Caco-2 (cell line): ENCODE results near the gene KCNJ12. TPM values are rescaled to one million over a fixed set of nuclear protein-coding genes. Genes with fewer than 3 reads are reported as not detected.

ENCODE experiments used
- BruUV-seq: library from RNA; stranded (reverse); fragments of 400-500 nt; replicated peaks from 2 replicates; lab custom pipeline; 2021; lab: Mats Ljungman, UMichigan
- CTCF ChIA-PET: fragments of 300-600 bp; sonication (Branson Sonifier 250); formaldehyde crosslinking; loops from one replicate; lab custom pipeline; 2022; ENCODE audit warnings: antibody characterized with exemption; lab: Charles Lee
- POLR2A ChIA-PET: fragments of 300-600 bp; sonication (Branson Sonifier 250); formaldehyde crosslinking; loops from one replicate; lab custom pipeline; 2022; ENCODE audit warnings: antibody characterized with exemption; lab: Charles Lee
- DNase-seq, 2 experiments: peaks; one replicate each; pipeline versions ENCODE4 v3.0.0 to v3.0.0-alpha.2; 2020 to 2022
- H3K27me3 ChIP-seq: replicated peaks from 2 replicates; pipeline ENCODE4 v1.6.0; 2011; ENCODE audit warnings: low read length; ENCODE audit not compliant: control insufficient read depth, insufficient read depth
- H3K36me3 ChIP-seq: 2 replicates; pipeline ENCODE4 v1.5.1; 2011; ENCODE audit warnings: low read length; ENCODE audit not compliant: control insufficient read depth, insufficient read depth
- H3K4me1 ChIP-seq: fragments of 250-450 bp; sonication (Bioruptor Pico); 2 replicates; pipeline ENCODE4 v1.5.1; 2020; ENCODE audit warnings: mild to moderate bottlenecking
- H3K4me3 ChIP-seq: 2 replicates; pipeline ENCODE4 v1.5.1; 2011; ENCODE audit warnings: low read depth, mild to moderate bottlenecking, control low read depth, low read length
- H3K9me3 ChIP-seq: fragments of 250-450 bp; sonication (Bioruptor Pico); 2 replicates; pipeline ENCODE4 v1.5.1; 2020; ENCODE audit warnings: mild to moderate bottlenecking, moderate library complexity
- H3K27ac Mint-ChIP-seq: one replicate; pipeline ENCODE4 v1.8.0; 2022; ENCODE audit warnings: mixed read lengths; ENCODE audit not compliant: unreplicated experiment
- H3K27me3 Mint-ChIP-seq: one replicate; pipeline ENCODE4 v1.8.0; 2022; ENCODE audit warnings: mixed read lengths; ENCODE audit not compliant: insufficient read depth, unreplicated experiment
- H3K36me3 Mint-ChIP-seq: one replicate; pipeline ENCODE4 v1.8.0; 2022; ENCODE audit warnings: mild to moderate bottlenecking, mixed read lengths; ENCODE audit not compliant: insufficient read depth, unreplicated experiment
- H3K4me1 Mint-ChIP-seq: one replicate; pipeline ENCODE4 v1.8.0; 2022; ENCODE audit warnings: low read depth, mixed read lengths; ENCODE audit not compliant: unreplicated experiment
- H3K4me3 Mint-ChIP-seq: one replicate; pipeline ENCODE4 v1.8.0; 2022; ENCODE audit warnings: mild to moderate bottlenecking, moderate library complexity, mixed read lengths; ENCODE audit not compliant: unreplicated experiment
- H3K9me3 Mint-ChIP-seq: one replicate; pipeline ENCODE4 v1.8.0; 2022; ENCODE audit warnings: mixed read lengths; ENCODE audit not compliant: unreplicated experiment
- CTCF ChIP-seq, 2 experiments: fragments of 200-600 bp in 1 of 2; IDR thresholded peaks; 1 replicate in 1 of 2; 2 replicates in 1 of 2; pipeline versions ENCODE4 v1.5.1 to v1.8.0; 2011 to 2022; ENCODE audit warnings: antibody characterized with exemption in 1 of 2, control low read depth in 1 of 2, inconsistent platforms in 1 of 2, low read depth in 1 of 2, low read length in 1 of 2, mild to moderate bottlenecking in 1 of 2, moderate library complexity in 1 of 2; ENCODE audit not compliant: insufficient read depth in 1 of 2, severe bottlenecking in 1 of 2, unreplicated experiment in 1 of 2
- intact Hi-C: fragments of 100-400 bp; cut with micrococcal nuclease; formaldehyde crosslinking; loops from one replicate; pipeline ENCODE4 v1.10.0; 2022; ENCODE audit not compliant: unreplicated experiment
- total RNA-seq: library from RNA; stranded (reverse); gene quantifications from 2 replicates; pipeline ENCODE4 v1.2.3, GENCODE V29; 2022

KCNJ12 gene
- total RNA-seq, 1 experiment from 2014 or later: 0.07 TPM

GRCh38 chr17:21457051-21458026, 81.2 kb downstream of the KCNJ12 start:
- Mint-ChIP-seq H3K27me3 (peaks cover 18% of the 10 kb centered on the region), H3K4me1 (peaks cover 7% of the 10 kb centered on the region), H3K9me3 (no peaks in the 10 kb centered on the region), H3K4me3 (no peak overlapping the region), H3K36me3 (no peaks in the 10 kb centered on the region), H3K27ac (no peak overlapping the region)
- Histone ChIP-seq H3K4me3 (no peak overlapping the region), H3K4me1 (no peaks in the 10 kb centered on the region), H3K36me3 (no peaks in the 10 kb centered on the region), H3K9me3 (no peaks in the 10 kb centered on the region), H3K27me3 (no peaks in the 10 kb centered on the region)
- BruUV-seq: no TSS peak
- POLR2A ChIA-PET: interaction anchor here (0.5 to 1.1 kb wide), 3 partner anchors 9 to 171 kb away, joined by 4 to 7 read pairs (median 4); no protein-coding TSS in a partner anchor
- peak; percentile 90 to 94 for TF ChIP-seq CTCF (IDR thresholded peaks at IDR 0.05; ENCODE audit: insufficient read depth in 1 of 2, low read depth in 1 of 2, low read length in 1 of 2, severe bottlenecking in 1 of 2, unreplicated experiment in 1 of 2)
- peak; percentile 88 to 96 for DNase-seq
- CTCF ChIA-PET: interaction anchor here (0.6 to 2.0 kb wide), 17 partner anchors 9 to 414 kb away, joined by 3 to 51 read pairs (median 4); partner anchors contain the start of genes KCNJ12 and USP22
- intact Hi-C loops: loop anchor here (1.0 kb wide), 1 partner anchor 54 kb away; no protein-coding TSS in a partner anchor

GRCh38 chr17:21458054-21458453, 81.9 kb downstream of the KCNJ12 start:
- H3K36me3 Mint-ChIP-seq: no peaks in the 10 kb centered on the region
- Histone ChIP-seq H3K4me1 (no peaks in the 10 kb centered on the region), H3K36me3 (no peaks in the 10 kb centered on the region), H3K4me3 (no peak overlapping the region), H3K27me3 (no peaks in the 10 kb centered on the region), H3K9me3 (no peaks in the 10 kb centered on the region)
- intact Hi-C loops: no loop called here
- peaks cover 18% of the 10 kb centered on the region for H3K27me3 Mint-ChIP-seq
- DNase-seq: no peak
- no peak overlapping the region for H3K27ac Mint-ChIP-seq
- H3K4me3 Mint-ChIP-seq: no peak overlapping the region
- no peak for TF ChIP-seq CTCF (IDR thresholded peaks at IDR 0.05; ENCODE audit: insufficient read depth in 1 of 2, low read depth in 1 of 2, low read length in 1 of 2, severe bottlenecking in 1 of 2, unreplicated experiment in 1 of 2)
- H3K4me1 Mint-ChIP-seq: peaks cover 7% of the 10 kb centered on the region
- ChIA-PET CTCF (interaction anchor here (0.6 to 2.0 kb wide), 2 partner anchors 17 to 54 kb away, joined by 3 to 51 read pairs; no protein-coding TSS in a partner anchor), POLR2A (interaction anchor here (0.5 kb wide), 1 partner anchor 94 kb away, joined by 4 read pairs; no protein-coding TSS in a partner anchor)
- no TSS peak for BruUV-seq
- H3K9me3 Mint-ChIP-seq: no peaks in the 10 kb centered on the region

- DNase-seq: no peak
- intact Hi-C loops: no loop called here
- POLR2A ChIA-PET: no interaction called here
- no peak overlapping the region for H3K27ac Mint-ChIP-seq
- BruUV-seq: no TSS peak
- Histone ChIP-seq H3K4me1 (no peaks in the 10 kb centered on the region), H3K9me3 (no peaks in the 10 kb centered on the region), H3K27me3 (no peaks in the 10 kb centered on the region), H3K4me3 (no peak overlapping the region), H3K36me3 (no peaks in the 10 kb centered on the region)
- no peak for TF ChIP-seq CTCF (IDR thresholded peaks at IDR 0.05; ENCODE audit: insufficient read depth in 1 of 2, low read depth in 1 of 2, low read length in 1 of 2, severe bottlenecking in 1 of 2, unreplicated experiment in 1 of 2)
- no peaks in the 10 kb centered on the region for H3K36me3 Mint-ChIP-seq
- H3K9me3 Mint-ChIP-seq: no peaks in the 10 kb centered on the region
- CTCF ChIA-PET: interaction anchor here (1.0 kb wide), 1 partner anchor 53 kb away, joined by 3 read pairs; no protein-coding TSS in a partner anchor
- no peak overlapping the region for H3K4me3 Mint-ChIP-seq
- peaks cover 18% of the 10 kb centered on the region for H3K27me3 Mint-ChIP-seq
- peaks cover 7% of the 10 kb centered on the region for H3K4me1 Mint-ChIP-seq
Observed at GRCh38 chr17:21459536-21459935, 83.4 kb downstream of the KCNJ12 start.
